ENCODE results near the gene PLPPR1.

Gene PLPPR1

DNA sequence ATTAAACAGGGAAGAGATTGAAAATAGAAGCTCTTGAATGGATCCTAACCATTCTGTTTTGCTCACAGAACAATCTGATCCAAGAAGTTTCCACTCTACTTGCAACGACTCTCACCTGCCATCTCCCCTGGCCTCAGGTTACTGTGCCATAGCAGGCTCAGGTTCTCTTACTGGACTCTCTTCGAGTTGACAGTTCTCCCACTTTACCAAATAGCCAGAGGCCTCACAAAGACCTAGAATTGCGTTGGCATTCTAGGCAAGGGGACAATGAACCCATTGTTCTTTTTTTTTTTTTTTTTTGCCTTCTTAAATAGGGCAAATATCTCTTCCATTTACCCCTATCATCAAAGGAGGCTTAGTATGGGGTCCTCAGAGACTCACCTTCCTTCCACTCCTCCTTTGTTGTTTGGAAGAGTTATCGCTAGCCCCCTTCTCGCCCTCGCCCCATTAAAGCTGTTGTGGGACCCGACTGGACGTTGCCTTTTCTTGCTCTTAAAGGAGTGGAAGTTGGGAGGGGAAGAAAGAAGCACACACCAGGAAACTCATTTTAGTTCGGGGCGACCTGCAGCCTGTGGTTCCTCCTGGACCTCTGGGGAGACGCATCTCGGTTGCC, 688 bp upstream of the PLPPR1 start:
- ATAC-seq, result no peak
- TF ChIP-seq RARB (CRISPR knock-in tag; IDR thresholded peaks at IDR 0.05) (no peak), ZNF8 (CRISPR knock-in tag; IDR thresholded peaks at IDR 0.05) (no peak), BACH2 (CRISPR knock-in tag; IDR thresholded peaks at IDR 0.05; ENCODE audit: borderline replicate concordance) (no peak), ZFP3 (CRISPR knock-in tag; IDR thresholded peaks at IDR 0.05) (no peak), ZNF70 (CRISPR knock-in tag; IDR thresholded peaks at IDR 0.05) (no peak)
- TF ChIP-seq, protein P1, sequence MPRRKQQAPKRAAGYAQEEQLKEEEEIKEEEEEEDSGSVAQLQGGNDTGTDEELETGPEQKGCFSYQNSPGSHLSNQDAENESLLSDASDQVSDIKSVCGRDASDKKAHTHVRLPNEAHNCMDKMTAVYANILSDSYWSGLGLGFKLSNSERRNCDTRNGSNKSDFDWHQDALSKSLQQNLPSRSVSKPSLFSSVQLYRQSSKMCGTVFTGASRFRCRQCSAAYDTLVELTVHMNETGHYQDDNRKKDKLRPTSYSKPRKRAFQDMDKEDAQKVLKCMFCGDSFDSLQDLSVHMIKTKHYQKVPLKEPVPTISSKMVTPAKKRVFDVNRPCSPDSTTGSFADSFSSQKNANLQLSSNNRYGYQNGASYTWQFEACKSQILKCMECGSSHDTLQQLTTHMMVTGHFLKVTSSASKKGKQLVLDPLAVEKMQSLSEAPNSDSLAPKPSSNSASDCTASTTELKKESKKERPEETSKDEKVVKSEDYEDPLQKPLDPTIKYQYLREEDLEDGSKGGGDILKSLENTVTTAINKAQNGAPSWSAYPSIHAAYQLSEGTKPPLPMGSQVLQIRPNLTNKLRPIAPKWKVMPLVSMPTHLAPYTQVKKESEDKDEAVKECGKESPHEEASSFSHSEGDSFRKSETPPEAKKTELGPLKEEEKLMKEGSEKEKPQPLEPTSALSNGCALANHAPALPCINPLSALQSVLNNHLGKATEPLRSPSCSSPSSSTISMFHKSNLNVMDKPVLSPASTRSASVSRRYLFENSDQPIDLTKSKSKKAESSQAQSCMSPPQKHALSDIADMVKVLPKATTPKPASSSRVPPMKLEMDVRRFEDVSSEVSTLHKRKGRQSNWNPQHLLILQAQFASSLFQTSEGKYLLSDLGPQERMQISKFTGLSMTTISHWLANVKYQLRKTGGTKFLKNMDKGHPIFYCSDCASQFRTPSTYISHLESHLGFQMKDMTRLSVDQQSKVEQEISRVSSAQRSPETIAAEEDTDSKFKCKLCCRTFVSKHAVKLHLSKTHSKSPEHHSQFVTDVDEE (CRISPR knock-in tag; IDR thresholded peaks at IDR 0.05), result no peak

DNA sequence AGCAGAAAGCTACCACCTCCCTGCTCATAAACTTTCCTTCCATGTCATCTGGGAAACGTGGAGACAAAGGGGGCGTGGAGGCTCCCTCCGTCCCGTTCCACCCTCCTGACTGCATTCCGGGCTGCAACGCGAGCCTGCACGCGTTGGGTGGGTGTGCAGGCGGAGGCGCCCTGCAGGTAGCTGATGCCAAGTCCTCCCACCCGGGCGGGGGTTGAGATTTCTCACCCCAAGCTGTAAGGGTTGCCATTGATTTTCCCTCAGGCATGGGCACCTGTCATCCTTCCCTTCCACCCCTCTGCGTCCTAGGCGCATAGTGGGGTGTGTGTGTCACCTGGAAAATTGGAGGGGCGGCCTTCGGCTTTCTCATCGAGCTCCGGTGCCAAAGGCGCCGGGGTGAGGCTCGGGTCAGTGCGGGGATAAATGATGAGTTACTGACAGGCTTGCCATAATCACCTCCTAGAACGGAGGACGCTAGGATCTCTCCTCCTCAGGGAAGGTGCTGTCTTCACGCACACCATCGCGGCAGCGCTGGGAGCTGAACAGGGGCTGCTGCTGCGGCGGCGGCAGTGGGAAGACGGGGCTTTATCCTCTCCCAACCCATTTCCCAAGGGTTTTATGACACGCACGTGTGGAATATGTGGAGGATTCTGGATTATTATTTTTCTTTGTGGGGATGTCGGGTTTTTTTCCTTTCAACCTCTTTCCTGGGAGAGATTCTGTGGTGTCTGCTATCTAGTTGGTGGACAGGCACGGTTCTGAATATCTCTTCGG, 973 bp downstream of the PLPPR1 start:
- TF ChIP-seq ZFP3 (CRISPR knock-in tag; IDR thresholded peaks at IDR 0.05), result no peak
- no peak for TF ChIP-seq ARNTL (CRISPR knock-in tag; IDR thresholded peaks at IDR 0.05; ENCODE audit: borderline replicate concordance, low read depth)
- TF ChIP-seq ISL1 (CRISPR knock-in tag; IDR thresholded peaks at IDR 0.05), result no peak
- TF ChIP-seq ZC3H10 (CRISPR knock-in tag; IDR thresholded peaks at IDR 0.05), result no peak
- no peak for TF ChIP-seq ESRRG (CRISPR knock-in tag; IDR thresholded peaks at IDR 0.05)
- no peak for TF ChIP-seq GLIS3 (CRISPR knock-in tag; IDR thresholded peaks at IDR 0.05)
- no peak for TF ChIP-seq ZNF565 (CRISPR knock-in tag; conservative IDR thresholded peaks at IDR 0.05; ENCODE audit: low read depth)
- no peak for TF ChIP-seq ZFP30 (CRISPR knock-in tag; IDR thresholded peaks at IDR 0.05)
- TF ChIP-seq PPARA (CRISPR knock-in tag; IDR thresholded peaks at IDR 0.05; ENCODE audit: borderline replicate concordance), result no peak
- no peak for TF ChIP-seq TCF4 (CRISPR knock-in tag; IDR thresholded peaks at IDR 0.05; ENCODE audit: borderline replicate concordance)
- no peak for TF ChIP-seq ZNF8 (CRISPR knock-in tag; IDR thresholded peaks at IDR 0.05)
- TF ChIP-seq TOX (CRISPR knock-in tag; IDR thresholded peaks at IDR 0.05; ENCODE audit: borderline replicate concordance), result no peak
- TF ChIP-seq, protein P2, sequence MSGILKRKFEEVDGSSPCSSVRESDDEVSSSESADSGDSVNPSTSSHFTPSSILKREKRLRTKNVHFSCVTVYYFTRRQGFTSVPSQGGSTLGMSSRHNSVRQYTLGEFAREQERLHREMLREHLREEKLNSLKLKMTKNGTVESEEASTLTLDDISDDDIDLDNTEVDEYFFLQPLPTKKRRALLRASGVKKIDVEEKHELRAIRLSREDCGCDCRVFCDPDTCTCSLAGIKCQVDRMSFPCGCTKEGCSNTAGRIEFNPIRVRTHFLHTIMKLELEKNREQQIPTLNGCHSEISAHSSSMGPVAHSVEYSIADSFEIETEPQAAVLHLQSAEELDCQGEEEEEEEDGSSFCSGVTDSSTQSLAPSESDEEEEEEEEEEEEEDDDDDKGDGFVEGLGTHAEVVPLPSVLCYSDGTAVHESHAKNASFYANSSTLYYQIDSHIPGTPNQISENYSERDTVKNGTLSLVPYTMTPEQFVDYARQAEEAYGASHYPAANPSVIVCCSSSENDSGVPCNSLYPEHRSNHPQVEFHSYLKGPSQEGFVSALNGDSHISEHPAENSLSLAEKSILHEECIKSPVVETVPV (CRISPR knock-in tag; IDR thresholded peaks at IDR 0.05), result no peak
- TF ChIP-seq OSR1 (CRISPR knock-in tag; IDR thresholded peaks at IDR 0.05), result no peak
- TF ChIP-seq, protein P3, sequence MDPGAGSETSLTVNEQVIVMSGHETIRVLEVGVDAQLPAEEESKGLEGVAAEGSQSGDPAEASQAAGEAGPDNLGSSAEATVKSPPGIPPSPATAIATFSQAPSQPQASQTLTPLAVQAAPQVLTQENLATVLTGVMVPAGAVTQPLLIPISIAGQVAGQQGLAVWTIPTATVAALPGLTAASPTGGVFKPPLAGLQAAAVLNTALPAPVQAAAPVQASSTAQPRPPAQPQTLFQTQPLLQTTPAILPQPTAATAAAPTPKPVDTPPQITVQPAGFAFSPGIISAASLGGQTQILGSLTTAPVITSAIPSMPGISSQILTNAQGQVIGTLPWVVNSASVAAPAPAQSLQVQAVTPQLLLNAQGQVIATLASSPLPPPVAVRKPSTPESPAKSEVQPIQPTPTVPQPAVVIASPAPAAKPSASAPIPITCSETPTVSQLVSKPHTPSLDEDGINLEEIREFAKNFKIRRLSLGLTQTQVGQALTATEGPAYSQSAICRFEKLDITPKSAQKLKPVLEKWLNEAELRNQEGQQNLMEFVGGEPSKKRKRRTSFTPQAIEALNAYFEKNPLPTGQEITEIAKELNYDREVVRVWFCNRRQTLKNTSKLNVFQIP (CRISPR knock-in tag; IDR thresholded peaks at IDR 0.05; ENCODE audit: borderline replicate concordance, low read depth), result no peak
- no peak for TF ChIP-seq BACH2 (CRISPR knock-in tag; IDR thresholded peaks at IDR 0.05; ENCODE audit: borderline replicate concordance)
- no peak; the same call in 2 of the 3 replicates for ATAC-seq

DNA sequence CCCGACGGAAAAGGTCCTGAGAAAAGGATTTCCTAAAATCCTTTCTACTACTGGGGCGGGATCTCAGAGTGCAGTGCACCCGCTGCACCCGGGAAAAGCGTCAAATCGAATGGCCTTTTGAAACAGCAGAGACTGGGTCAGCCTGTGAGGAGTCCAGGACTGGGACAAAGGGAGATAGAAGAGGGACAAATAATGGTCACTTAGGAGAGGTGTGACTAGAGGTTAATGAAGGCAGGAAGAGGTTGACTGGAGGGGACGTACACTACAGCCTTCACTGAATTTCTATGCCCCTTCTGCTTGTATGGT, 1.5 kb downstream of the PLPPR1 start:
- ATAC-seq, result no peak
- TF ChIP-seq GLIS3 (CRISPR knock-in tag; IDR thresholded peaks at IDR 0.05) (no peak), CSDC2 (CRISPR knock-in tag; IDR thresholded peaks at IDR 0.05) (no peak), ZFP3 (CRISPR knock-in tag; IDR thresholded peaks at IDR 0.05) (no peak), BACH2 (CRISPR knock-in tag; IDR thresholded peaks at IDR 0.05; ENCODE audit: borderline replicate concordance) (no peak), RARB (CRISPR knock-in tag; IDR thresholded peaks at IDR 0.05) (no peak)
- TF ChIP-seq, protein P4, sequence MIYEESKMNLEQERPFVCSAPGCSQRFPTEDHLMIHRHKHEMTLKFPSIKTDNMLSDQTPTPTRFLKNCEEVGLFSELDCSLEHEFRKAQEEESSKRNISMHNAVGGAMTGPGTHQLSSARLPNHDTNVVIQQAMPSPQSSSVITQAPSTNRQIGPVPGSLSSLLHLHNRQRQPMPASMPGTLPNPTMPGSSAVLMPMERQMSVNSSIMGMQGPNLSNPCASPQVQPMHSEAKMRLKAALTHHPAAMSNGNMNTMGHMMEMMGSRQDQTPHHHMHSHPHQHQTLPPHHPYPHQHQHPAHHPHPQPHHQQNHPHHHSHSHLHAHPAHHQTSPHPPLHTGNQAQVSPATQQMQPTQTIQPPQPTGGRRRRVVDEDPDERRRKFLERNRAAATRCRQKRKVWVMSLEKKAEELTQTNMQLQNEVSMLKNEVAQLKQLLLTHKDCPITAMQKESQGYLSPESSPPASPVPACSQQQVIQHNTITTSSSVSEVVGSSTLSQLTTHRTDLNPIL (CRISPR knock-in tag; IDR thresholded peaks at IDR 0.05; ENCODE audit: low read depth), result no peak

DNA sequence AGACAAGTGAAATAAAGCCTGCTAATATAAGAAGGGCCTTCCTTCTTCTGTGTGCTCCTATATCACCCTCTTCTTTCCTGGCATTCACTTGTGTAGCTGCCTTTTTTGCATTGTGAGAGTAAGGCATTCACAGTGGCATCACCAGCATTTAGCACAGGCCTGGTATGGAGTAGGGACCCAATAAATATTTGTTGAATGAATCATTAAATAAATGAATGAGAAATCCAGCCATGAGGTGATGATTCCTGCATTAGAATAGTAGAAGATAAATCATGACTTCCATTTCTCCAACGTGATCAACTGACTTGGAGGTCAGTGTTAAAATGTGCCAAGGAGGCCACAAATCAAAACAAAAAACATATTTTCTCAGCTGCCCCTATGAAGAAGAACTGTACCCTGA, 3.9 kb downstream of the PLPPR1 start:
- ATAC-seq, result no peak
- TF ChIP-seq RARB (CRISPR knock-in tag; IDR thresholded peaks at IDR 0.05) (no peak), GLIS3 (CRISPR knock-in tag; IDR thresholded peaks at IDR 0.05) (no peak), ESRRG (CRISPR knock-in tag; IDR thresholded peaks at IDR 0.05) (no peak), ZFP30 (CRISPR knock-in tag; IDR thresholded peaks at IDR 0.05) (no peak), ZNF565 (CRISPR knock-in tag; conservative IDR thresholded peaks at IDR 0.05; ENCODE audit: low read depth) (no peak), OSR1 (CRISPR knock-in tag; IDR thresholded peaks at IDR 0.05) (no peak), CSDC2 (CRISPR knock-in tag; IDR thresholded peaks at IDR 0.05) (no peak), TCF4 (CRISPR knock-in tag; IDR thresholded peaks at IDR 0.05; ENCODE audit: borderline replicate concordance) (no peak)
- TF ChIP-seq, protein P2 (CRISPR knock-in tag; IDR thresholded peaks at IDR 0.05), result no peak
- TF ChIP-seq, protein P4 (CRISPR knock-in tag; IDR thresholded peaks at IDR 0.05; ENCODE audit: low read depth), result no peak
